Keratinocyte (primary cell): ENCODE data around the gene ARL3.

Experiments
- EZH2 ChIP-seq: IDR thresholded peaks from one replicate; pipeline ENCODE4 v1.6.1; 2012; ENCODE audit warnings: inconsistent platforms, mild to moderate bottlenecking, low read length, moderate library complexity
- TF ChIP-seq, protein P1 (sequence below), 3 experiments: IDR thresholded peaks in 1 of 3; conservative IDR thresholded peaks in 1 of 3; optimal IDR thresholded peaks in 1 of 3; 2 replicates in 2 of 3; 3 replicates in 1 of 3; pipeline versions ENCODE3 to v1.5.1; 2011; ENCODE audit warnings: low read length in 3 of 3, mild to moderate bottlenecking in 3 of 3, moderate library complexity in 2 of 3, control low read depth in 1 of 3, inconsistent platforms in 1 of 3; ENCODE audit not compliant: insufficient read depth in 2 of 3; ENCODE audit errors: extremely low read depth in 1 of 3

DNA sequence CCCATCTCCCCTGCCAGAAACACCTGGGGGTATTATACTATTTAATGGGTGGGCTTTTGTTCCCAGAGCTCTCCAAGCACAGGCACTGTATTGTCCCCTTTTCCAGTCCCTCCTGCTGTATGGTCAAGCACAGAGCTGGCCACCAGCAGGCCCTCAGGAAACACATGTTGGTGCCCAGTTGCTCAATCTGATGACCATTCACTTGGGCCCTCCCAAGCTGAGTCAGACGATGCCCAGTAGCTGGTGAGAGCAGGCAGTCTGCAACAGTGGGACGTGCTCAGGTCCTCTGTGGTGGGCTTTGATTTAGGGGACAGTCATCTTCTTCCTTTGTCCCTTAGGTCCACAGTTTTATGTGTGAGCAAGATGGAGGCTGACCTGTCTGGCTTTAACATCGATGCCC lies 12.1 kb upstream of the ARL3 start:
- TF ChIP-seq, protein P1, sequence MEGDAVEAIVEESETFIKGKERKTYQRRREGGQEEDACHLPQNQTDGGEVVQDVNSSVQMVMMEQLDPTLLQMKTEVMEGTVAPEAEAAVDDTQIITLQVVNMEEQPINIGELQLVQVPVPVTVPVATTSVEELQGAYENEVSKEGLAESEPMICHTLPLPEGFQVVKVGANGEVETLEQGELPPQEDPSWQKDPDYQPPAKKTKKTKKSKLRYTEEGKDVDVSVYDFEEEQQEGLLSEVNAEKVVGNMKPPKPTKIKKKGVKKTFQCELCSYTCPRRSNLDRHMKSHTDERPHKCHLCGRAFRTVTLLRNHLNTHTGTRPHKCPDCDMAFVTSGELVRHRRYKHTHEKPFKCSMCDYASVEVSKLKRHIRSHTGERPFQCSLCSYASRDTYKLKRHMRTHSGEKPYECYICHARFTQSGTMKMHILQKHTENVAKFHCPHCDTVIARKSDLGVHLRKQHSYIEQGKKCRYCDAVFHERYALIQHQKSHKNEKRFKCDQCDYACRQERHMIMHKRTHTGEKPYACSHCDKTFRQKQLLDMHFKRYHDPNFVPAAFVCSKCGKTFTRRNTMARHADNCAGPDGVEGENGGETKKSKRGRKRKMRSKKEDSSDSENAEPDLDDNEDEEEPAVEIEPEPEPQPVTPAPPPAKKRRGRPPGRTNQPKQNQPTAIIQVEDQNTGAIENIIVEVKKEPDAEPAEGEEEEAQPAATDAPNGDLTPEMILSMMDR (optimal IDR thresholded peaks at IDR 0.05 in 1 of 3, IDR thresholded peaks at IDR 0.05 in 1 of 3, conservative IDR thresholded peaks at IDR 0.05 in 1 of 3; ENCODE audit: extremely low read depth in 1 of 3, insufficient read depth in 2 of 3, low read length in 3 of 3) = no peak
- no peak for TF ChIP-seq EZH2
